ENCODE measurements around the gene TMEM178B.

TMEM178B gene

GRCh38 chr7:141301544-141301943, 227.7 kb downstream of the TMEM178B start:
- TF ChIP-seq CTCF (IDR thresholded peaks at IDR 0.05; ENCODE audit: borderline replicate concordance, control extremely low read depth, extremely low read depth, insufficient read depth, missing control alignments): no peak
- in situ Hi-C loops (cut with MboI; ENCODE audit: low sequenced_read_pairs, unreplicated experiment): no loop called here
- DNase-seq (ENCODE audit: low spot score): no peak

GRCh38 chr7:141302617-141303016, 228.8 kb downstream of the TMEM178B start:
- TF ChIP-seq CTCF (IDR thresholded peaks at IDR 0.05; ENCODE audit: borderline replicate concordance, control extremely low read depth, extremely low read depth, insufficient read depth, missing control alignments): no peak
- in situ Hi-C loops (cut with MboI; ENCODE audit: low sequenced_read_pairs, unreplicated experiment): no loop called here

GRCh38 chr7:141304291-141304690, 230.4 kb downstream of the TMEM178B start:
- DNase-seq (ENCODE audit: low spot score): no peak
- in situ Hi-C loops (cut with MboI; ENCODE audit: low sequenced_read_pairs, unreplicated experiment): no loop called here
- TF ChIP-seq CTCF (IDR thresholded peaks at IDR 0.05; ENCODE audit: borderline replicate concordance, control extremely low read depth, extremely low read depth, insufficient read depth, missing control alignments): no peak

More at GRCh38 chr7:141302617-141303016, 228.8 kb downstream of the TMEM178B start:
- no peak for DNase-seq (ENCODE audit: low spot score)

- DNase-seq (ENCODE audit: low spot score): no peak
- in situ Hi-C loops (cut with MboI; ENCODE audit: low sequenced_read_pairs, unreplicated experiment): no loop called here
- no peak for TF ChIP-seq CTCF (IDR thresholded peaks at IDR 0.05; ENCODE audit: borderline replicate concordance, control extremely low read depth, extremely low read depth, insufficient read depth, missing control alignments)
Measured at GRCh38 chr7:141306081-141306480, 232.2 kb downstream of the TMEM178B start.

GRCh38 chr7:141312395-141312794, 238.5 kb downstream of the TMEM178B start:
- in situ Hi-C loops (cut with MboI; ENCODE audit: low sequenced_read_pairs, unreplicated experiment): no loop called here
- no peak for DNase-seq (ENCODE audit: low spot score)
- no peak for TF ChIP-seq CTCF (IDR thresholded peaks at IDR 0.05; ENCODE audit: borderline replicate concordance, control extremely low read depth, extremely low read depth, insufficient read depth, missing control alignments)

GRCh38 chr7:141312828-141313521, 239.1 kb downstream of the TMEM178B start:
- no peak for DNase-seq (ENCODE audit: low spot score)
- TF ChIP-seq CTCF (IDR thresholded peaks at IDR 0.05; ENCODE audit: borderline replicate concordance, control extremely low read depth, extremely low read depth, insufficient read depth, missing control alignments): no peak
- in situ Hi-C loops (cut with MboI; ENCODE audit: low sequenced_read_pairs, unreplicated experiment): no loop called here

Data from GM13976 (cell line).